ENCODE data around the gene NECAB3. TPM values are rescaled to one million over a fixed set of nuclear protein-coding genes. Genes with fewer than 3 reads are reported as not detected.
A peak's percentile ranks its signal among the peaks of the same experiment; 100 is the strongest.

Gene NECAB3
- total and polyA plus RNA-seq, 2 of the 13 experiments (the other 11 are each of a cell fraction or from before 2014, with no cell fraction given) = 61.5 to 65.5 TPM

DNA sequence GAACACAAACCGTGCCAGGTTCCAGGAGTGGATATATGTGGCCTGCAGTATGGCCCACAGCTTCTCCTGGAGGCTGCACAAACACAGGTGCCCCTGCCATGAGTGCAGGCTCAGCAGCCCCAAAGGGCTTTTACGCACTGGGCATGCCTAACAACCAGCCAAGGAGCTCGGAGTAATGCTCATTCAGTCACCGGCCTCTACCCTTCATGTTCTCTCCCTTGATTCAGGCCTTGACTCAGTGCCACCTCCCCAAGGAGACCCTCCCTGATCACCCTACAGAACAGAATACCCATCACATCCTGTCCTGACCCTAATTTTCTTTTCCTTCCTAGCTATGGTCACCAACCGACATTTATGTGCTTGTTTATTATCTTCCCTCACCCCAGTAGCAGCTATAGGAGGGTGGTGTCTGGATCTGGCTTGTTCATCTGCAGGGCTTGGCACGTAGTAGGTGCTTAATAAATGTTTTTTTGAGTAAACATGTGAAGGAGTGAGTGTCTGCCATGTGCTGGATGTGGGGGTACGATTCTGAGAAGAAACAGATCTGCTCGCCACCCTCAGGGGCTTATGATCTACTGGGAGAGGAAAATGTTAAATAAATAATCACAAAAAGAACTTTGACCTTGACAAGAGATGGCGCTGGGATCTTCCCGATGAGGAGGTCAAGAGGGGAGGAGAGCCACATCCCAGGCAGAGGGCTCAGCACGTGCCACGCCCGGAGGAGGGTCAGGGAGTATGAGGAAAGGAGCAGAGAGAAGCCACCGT lies 36.6 kb upstream of the NECAB3 start (continued):
- TF ChIP-seq, protein P1, sequence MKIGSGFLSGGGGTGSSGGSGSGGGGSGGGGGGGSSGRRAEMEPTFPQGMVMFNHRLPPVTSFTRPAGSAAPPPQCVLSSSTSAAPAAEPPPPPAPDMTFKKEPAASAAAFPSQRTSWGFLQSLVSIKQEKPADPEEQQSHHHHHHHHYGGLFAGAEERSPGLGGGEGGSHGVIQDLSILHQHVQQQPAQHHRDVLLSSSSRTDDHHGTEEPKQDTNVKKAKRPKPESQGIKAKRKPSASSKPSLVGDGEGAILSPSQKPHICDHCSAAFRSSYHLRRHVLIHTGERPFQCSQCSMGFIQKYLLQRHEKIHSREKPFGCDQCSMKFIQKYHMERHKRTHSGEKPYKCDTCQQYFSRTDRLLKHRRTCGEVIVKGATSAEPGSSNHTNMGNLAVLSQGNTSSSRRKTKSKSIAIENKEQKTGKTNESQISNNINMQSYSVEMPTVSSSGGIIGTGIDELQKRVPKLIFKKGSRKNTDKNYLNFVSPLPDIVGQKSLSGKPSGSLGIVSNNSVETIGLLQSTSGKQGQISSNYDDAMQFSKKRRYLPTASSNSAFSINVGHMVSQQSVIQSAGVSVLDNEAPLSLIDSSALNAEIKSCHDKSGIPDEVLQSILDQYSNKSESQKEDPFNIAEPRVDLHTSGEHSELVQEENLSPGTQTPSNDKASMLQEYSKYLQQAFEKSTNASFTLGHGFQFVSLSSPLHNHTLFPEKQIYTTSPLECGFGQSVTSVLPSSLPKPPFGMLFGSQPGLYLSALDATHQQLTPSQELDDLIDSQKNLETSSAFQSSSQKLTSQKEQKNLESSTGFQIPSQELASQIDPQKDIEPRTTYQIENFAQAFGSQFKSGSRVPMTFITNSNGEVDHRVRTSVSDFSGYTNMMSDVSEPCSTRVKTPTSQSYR (CRISPR knock-in tag; IDR thresholded peaks at IDR 0.05; ENCODE audit: borderline replicate concordance) = no peak

GRCh38 chr20:33709905-33710541 lies 35.8 kb upstream of the NECAB3 start:
- no peak overlapping the region for H3K27ac ChIP-seq (ENCODE audit: extremely low read length, insufficient read depth, low read length)
- no peak for DNase-seq (ENCODE audit: low spot score)
- no TSS peak for BruUV-seq (replicated peaks)
- ChIA-PET CTCF (ENCODE audit: low intra/inter-chr PET ratio, low total read pairs) (no interaction called here), POLR2A (no interaction called here)
- no peak overlapping the region for H2AFZ ChIP-seq (ENCODE audit: low read length)
- 58% methylated on average over 16 of the region's 16 CpGs for WGBS (ENCODE audit: low lambda C conversion rate)
- no peak for ATAC-seq
- no peaks in the 10 kb centered on the region for H4K20me1 ChIP-seq (ENCODE audit: insufficient read depth, low read length)
- H3K79me2 ChIP-seq (ENCODE audit: insufficient read depth, low read length) = no peaks in the 10 kb centered on the region
- no peak overlapping the region for H3K9ac ChIP-seq (ENCODE audit: insufficient read depth, low read depth, low read length)
- in situ Hi-C loops (cut with HindIII; ENCODE audit: extremely low pct_ligation_motif_present, low pct_unique_long_range_greater_than_20kb) (no loop called here), intact Hi-C loops (cut with micrococcal nuclease; ENCODE audit: unreplicated experiment) (no loop called here)
- no peaks in the 10 kb centered on the region for H3K36me3 ChIP-seq (replicated peaks in 1 of 2; ENCODE audit: control insufficient read depth in 1 of 2, insufficient read depth in 2 of 2, low read length in 2 of 2)
- TF ChIP-seq MIER2 (CRISPR knock-in tag; IDR thresholded peaks at IDR 0.05) = no peak
- no peak for TF ChIP-seq TOE1 (CRISPR knock-in tag; IDR thresholded peaks at IDR 0.05)
- no peak for TF ChIP-seq NFE2L1 (CRISPR knock-in tag; IDR thresholded peaks at IDR 0.05; ENCODE audit: borderline replicate concordance)
- no peak for TF ChIP-seq REST (IDR thresholded peaks at IDR 0.05; ENCODE audit: borderline replicate concordance in 1 of 2, low read depth in 1 of 2, low read length in 2 of 2)
- TF ChIP-seq PCBP2 (optimal IDR thresholded peaks at IDR 0.05; ENCODE audit: low read depth, low read length, poor library complexity, severe bottlenecking) = peak; percentile 99
- H3K27me3 ChIP-seq (ENCODE audit: control insufficient read depth in 1 of 2, insufficient read depth in 2 of 2, low read length in 2 of 2) = peaks cover 2 to 4% of the 10 kb centered on the region in 2 experiments; a peak in 2 of 5 replicates
- H3K9me3 ChIP-seq (ENCODE audit: low read length) = no peaks in the 10 kb centered on the region
- peaks cover 77% of the 10 kb centered on the region for H3K4me1 ChIP-seq (ENCODE audit: insufficient read depth, low read length)
- no peak overlapping the region for H3K4me3 ChIP-seq (replicated peaks in 1 of 3; ENCODE audit: insufficient read depth in 1 of 3, low read depth in 2 of 3, low read length in 3 of 3)
- no peak for FAIRE-seq
- peak overlapping the region; percentile 43 for H3K4me2 ChIP-seq (ENCODE audit: low read depth, low read length)
